Colonic mucosa (tissue), 4 donors: ENCODE data around the gene TBC1D2. TPM values are rescaled to one million over a fixed set of nuclear protein-coding genes. Genes with fewer than 3 reads are reported as not detected.
A peak's percentile ranks its signal among the peaks of the same experiment; 100 is the strongest.

Experiments used
- DNase-seq: peaks from one replicate; pipeline ENCODE4 v3.0.0-alpha.2; 2020
- H3K27ac ChIP-seq: fragments of 200-600 bp; one replicate; pipeline ENCODE4 v1.8.0; 2021
- H3K27me3 ChIP-seq: fragments of 200-600 bp; one replicate; pipeline ENCODE4 v1.8.0; 2021
- H3K36me3 ChIP-seq: fragments of 200-600 bp; one replicate; pipeline ENCODE4 v1.8.0; 2021
- H3K4me1 ChIP-seq: fragments of 200-600 bp; one replicate; pipeline ENCODE4 v1.8.0; 2021; ENCODE audit warnings: mild to moderate bottlenecking
- H3K4me3 ChIP-seq: fragments of 200-600 bp; one replicate; pipeline ENCODE4 v1.8.0; 2021
- H3K9ac ChIP-seq, 2 donors: one replicate each; pipeline ENCODE4 v1.7.0; 2013; ENCODE audit warnings: control low read depth in 2 of 2, low read depth in 2 of 2, low read length in 2 of 2
- H3K9me3 ChIP-seq: fragments of 200-600 bp; one replicate; pipeline ENCODE4 v1.8.0; 2021
- intact Hi-C: fragments of 100-400 bp; cut with DNase I; formaldehyde crosslinking; loops from one replicate; pipeline ENCODE4 v1.14.1; 2022
- total RNA-seq, 2 donors: library from RNA; stranded (reverse); fragmentation: NEBNext Ultra II Directional in 1 of 2; extraction: Animal tissue kit (Norgen Biotek cat#: 25700) in 1 of 2; gene quantifications; one replicate each; pipeline ENCODE4 v1.2.1, GENCODE V29; 2021
- TF ChIP-seq, protein P1 (sequence below): fragments of 200-600 bp; IDR thresholded peaks from one replicate; pipeline ENCODE4 v1.8.0; 2022; ENCODE audit warnings: antibody characterized with exemption, mild to moderate bottlenecking
- donor health status: healthy.
- donor health status: DM: no; HTN: no; CAD: no.
- donor health status: DM: no; HTN: no; CAD: no.

The TBC1D2 gene
- total RNA-seq, 2 donors from 2014 or later: 20.1 to 26.9 TPM

DNA sequence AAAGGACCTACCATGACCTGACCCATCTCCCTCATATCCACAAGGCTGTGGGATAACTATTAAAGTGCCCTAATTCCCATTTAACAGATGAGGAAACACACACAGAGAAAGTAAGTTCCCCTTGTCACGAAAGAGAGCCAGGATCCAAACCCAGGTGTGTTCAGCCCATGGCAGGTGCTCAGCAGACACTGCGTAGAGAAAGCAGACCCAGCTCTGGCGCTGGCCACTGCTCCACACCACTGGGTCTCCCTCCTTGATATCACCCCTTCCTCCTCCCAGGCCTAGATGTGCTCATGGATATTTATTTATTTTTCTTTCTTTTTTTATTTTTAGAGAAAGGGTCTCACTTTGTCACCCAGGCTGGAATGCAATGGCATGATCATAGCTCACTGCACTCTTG, 39.1 kb downstream of the TBC1D2 start:
- H3K4me1 ChIP-seq: no peaks in the 10 kb centered on the region
- no peak overlapping the region for H3K9ac ChIP-seq
- no peaks in the 10 kb centered on the region for H3K9me3 ChIP-seq
- no peak overlapping the region for H3K4me3 ChIP-seq
- TF ChIP-seq, protein P1, sequence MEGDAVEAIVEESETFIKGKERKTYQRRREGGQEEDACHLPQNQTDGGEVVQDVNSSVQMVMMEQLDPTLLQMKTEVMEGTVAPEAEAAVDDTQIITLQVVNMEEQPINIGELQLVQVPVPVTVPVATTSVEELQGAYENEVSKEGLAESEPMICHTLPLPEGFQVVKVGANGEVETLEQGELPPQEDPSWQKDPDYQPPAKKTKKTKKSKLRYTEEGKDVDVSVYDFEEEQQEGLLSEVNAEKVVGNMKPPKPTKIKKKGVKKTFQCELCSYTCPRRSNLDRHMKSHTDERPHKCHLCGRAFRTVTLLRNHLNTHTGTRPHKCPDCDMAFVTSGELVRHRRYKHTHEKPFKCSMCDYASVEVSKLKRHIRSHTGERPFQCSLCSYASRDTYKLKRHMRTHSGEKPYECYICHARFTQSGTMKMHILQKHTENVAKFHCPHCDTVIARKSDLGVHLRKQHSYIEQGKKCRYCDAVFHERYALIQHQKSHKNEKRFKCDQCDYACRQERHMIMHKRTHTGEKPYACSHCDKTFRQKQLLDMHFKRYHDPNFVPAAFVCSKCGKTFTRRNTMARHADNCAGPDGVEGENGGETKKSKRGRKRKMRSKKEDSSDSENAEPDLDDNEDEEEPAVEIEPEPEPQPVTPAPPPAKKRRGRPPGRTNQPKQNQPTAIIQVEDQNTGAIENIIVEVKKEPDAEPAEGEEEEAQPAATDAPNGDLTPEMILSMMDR: no peak
- H3K36me3 ChIP-seq: peaks cover 7% of the 10 kb centered on the region
- intact Hi-C loops: no loop called here
- no peak for DNase-seq
- H3K27me3 ChIP-seq: no peaks in the 10 kb centered on the region
- H3K27ac ChIP-seq: no peak overlapping the region

DNA sequence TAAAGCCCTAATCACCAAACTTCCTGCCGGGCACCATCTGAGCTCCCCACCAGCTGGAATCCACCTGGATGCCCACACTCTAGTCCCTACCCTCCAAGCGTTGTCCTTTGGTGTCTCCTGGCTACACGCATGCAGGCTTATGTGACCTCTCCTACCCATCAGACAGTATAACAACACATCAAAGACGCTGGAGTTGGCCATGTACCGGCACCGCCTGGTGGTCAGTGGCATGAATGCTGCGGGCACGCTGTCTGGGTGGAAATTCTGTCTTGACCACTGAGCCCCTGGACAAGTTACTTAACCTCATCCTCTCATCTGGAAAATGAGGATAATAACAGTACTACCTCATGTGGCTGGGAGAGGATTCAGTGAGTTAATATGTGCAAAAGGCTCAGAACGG, 39.6 kb downstream of the TBC1D2 start:
- H3K9me3 ChIP-seq: no peaks in the 10 kb centered on the region
- DNase-seq: no peak
- no peaks in the 10 kb centered on the region for H3K4me1 ChIP-seq
- no peak overlapping the region for H3K9ac ChIP-seq
- H3K27ac ChIP-seq: no peak overlapping the region
- H3K27me3 ChIP-seq: no peaks in the 10 kb centered on the region
- peaks cover 7% of the 10 kb centered on the region for H3K36me3 ChIP-seq
- intact Hi-C loops: no loop called here
- H3K4me3 ChIP-seq: no peak overlapping the region
- TF ChIP-seq, protein P1: no peak

DNA sequence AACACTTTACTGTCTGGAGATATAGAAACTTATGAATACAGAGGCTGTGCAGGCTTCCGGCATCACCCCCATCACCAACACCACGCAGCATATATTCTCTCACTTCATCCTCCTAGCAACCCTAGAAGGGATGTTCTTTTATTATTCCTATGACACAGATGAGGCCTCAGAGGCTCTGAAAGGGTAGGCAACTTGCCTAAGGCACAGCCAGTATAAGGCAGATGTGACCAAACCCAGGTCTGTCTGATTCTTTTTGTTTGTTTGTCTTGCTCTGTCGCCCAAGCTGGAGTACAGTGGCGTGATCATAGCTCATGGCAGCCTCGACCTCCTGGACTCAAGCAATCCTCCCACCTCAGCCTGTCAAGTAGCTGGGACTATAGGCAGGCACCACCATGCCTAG, 40.2 kb downstream of the TBC1D2 start:
- Histone ChIP-seq H3K4me1 (no peaks in the 10 kb centered on the region), H3K27me3 (no peaks in the 10 kb centered on the region), H3K36me3 (peaks cover 5% of the 10 kb centered on the region), H3K9ac (no peak overlapping the region), H3K9me3 (no peaks in the 10 kb centered on the region), H3K27ac (no peak overlapping the region), H3K4me3 (no peak overlapping the region)
- intact Hi-C loops: no loop called here
- no peak for DNase-seq
- TF ChIP-seq, protein P1: no peak

DNA sequence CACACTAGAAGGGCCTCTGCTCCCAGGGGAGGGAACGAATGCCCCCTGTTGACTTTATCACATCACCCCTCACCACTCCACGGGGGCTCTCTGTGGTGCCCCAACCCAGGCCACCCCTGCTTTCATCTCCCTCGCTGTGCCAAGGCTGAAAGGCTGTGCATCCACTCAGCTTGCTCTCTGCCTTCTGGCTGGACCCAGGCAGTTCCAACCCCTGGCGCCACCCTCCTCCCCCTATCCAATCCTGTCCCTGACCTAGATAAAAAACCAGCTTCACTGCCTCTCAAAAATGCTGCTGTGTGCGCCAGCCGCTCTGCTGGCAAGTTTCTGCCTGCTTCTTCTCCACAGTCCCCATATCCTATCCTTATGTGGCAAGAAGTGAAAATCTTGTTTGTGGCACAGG, 40.6 kb downstream of the TBC1D2 start:
- no peaks in the 10 kb centered on the region for H3K4me1 ChIP-seq
- no peak overlapping the region for H3K9ac ChIP-seq
- TF ChIP-seq, protein P1: no peak
- H3K9me3 ChIP-seq: no peaks in the 10 kb centered on the region
- peaks cover 3% of the 10 kb centered on the region for H3K36me3 ChIP-seq
- H3K27ac ChIP-seq: no peak overlapping the region
- no peaks in the 10 kb centered on the region for H3K27me3 ChIP-seq
- no peak overlapping the region for H3K4me3 ChIP-seq
- DNase-seq: no peak
- intact Hi-C loops: no loop called here

DNA sequence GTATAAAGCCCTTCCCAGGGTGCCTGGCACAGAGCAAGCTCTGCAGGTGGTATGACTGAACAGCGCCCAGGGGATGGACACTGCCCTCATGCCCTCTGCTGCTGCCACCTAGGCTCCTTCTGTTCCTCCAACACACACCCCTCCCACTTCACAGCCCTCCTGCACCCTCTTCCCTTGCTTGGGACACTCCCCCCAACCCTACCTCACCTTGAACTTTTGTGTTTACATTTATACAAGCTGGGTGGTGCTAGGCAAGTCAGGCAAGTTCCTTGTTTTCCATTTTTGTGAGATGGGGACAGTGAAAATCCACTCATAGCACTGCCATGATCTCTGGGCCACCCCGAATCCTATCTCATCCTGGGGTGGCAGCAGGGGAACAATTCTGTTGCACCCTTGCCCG, 44.2 kb downstream of the TBC1D2 start:
- H3K27ac ChIP-seq: no peak overlapping the region

More for the DNA sequence above, 44.2 kb downstream of the TBC1D2 start:
- no peak overlapping the region for H3K4me3 ChIP-seq
- intact Hi-C loops: no loop called here
- H3K4me1 ChIP-seq: no peaks in the 10 kb centered on the region
- H3K36me3 ChIP-seq: peaks cover 3% of the 10 kb centered on the region
- H3K9ac ChIP-seq: no peak overlapping the region
- H3K27me3 ChIP-seq: no peaks in the 10 kb centered on the region
- peak; percentile 40 for DNase-seq
- TF ChIP-seq, protein P1: no peak
- H3K9me3 ChIP-seq: no peaks in the 10 kb centered on the region
